HG03135 (cell line): Measurements from ENCODE around the gene TWIST2.

Source experiments
- ATAC-seq: cut with Tn5 transposase; IDR thresholded peaks from one replicate; pipeline ENCODE4 v1.9.1; 2021; ENCODE audit warnings: mild to moderate bottlenecking, moderate library complexity; ENCODE audit not compliant: unreplicated experiment

TWIST2 gene

GRCh38 chr2:238916176-238916874 is 68.4 kb downstream of the TWIST2 start:
- ATAC-seq, result no peak

GRCh38 chr2:238916875-238917590 is 69.1 kb downstream of the TWIST2 start:
- no peak for ATAC-seq

- no peak for ATAC-seq
Observed at GRCh38 chr2:238919307-238919706, 71.4 kb downstream of the TWIST2 start.

GRCh38 chr2:238920053-238920452 is 72.2 kb downstream of the TWIST2 start:
- ATAC-seq, result no peak

GRCh38 chr2:238920601-238921001 is 72.7 kb downstream of the TWIST2 start:
- no peak for ATAC-seq

- no peak for ATAC-seq
Observed at GRCh38 chr2:238921259-238921658, 73.4 kb downstream of the TWIST2 start.

GRCh38 chr2:238921681-238922319 is 73.9 kb downstream of the TWIST2 start:
- no peak for ATAC-seq

GRCh38 chr2:238922435-238922834 is 74.5 kb downstream of the TWIST2 start:
- no peak for ATAC-seq

- no peak for ATAC-seq
Observed at GRCh38 chr2:238924032-238924431, 76.1 kb downstream of the TWIST2 start.

- no peak for ATAC-seq
Observed at GRCh38 chr2:238924796-238925195, 76.9 kb downstream of the TWIST2 start.

GRCh38 chr2:238925281-238925680 is 77.4 kb downstream of the TWIST2 start:
- no peak for ATAC-seq

- no peak for ATAC-seq
Observed at GRCh38 chr2:238925816-238926521, 78.1 kb downstream of the TWIST2 start.

- no peak for ATAC-seq
Observed at GRCh38 chr2:238926761-238927611, 79.1 kb downstream of the TWIST2 start.

GRCh38 chr2:238927746-238928519 is 80.0 kb downstream of the TWIST2 start:
- ATAC-seq, result no peak

- no peak for ATAC-seq
Observed at GRCh38 chr2:238928520-238929241, 80.8 kb downstream of the TWIST2 start.

GRCh38 chr2:238929242-238930081 is 81.6 kb downstream of the TWIST2 start:
- ATAC-seq, result no peak

- ATAC-seq, result no peak
Observed at GRCh38 chr2:238930216-238930615, 82.3 kb downstream of the TWIST2 start.
